HG03108 (cell line): ENCODE results near the gene ANKRD34A.

Experiments
- ATAC-seq: cut with Tn5 transposase; IDR thresholded peaks from one replicate; pipeline ENCODE4 v1.9.1; 2021; ENCODE audit warnings: moderate library complexity; ENCODE audit not compliant: unreplicated experiment

The ANKRD34A gene

DNA sequence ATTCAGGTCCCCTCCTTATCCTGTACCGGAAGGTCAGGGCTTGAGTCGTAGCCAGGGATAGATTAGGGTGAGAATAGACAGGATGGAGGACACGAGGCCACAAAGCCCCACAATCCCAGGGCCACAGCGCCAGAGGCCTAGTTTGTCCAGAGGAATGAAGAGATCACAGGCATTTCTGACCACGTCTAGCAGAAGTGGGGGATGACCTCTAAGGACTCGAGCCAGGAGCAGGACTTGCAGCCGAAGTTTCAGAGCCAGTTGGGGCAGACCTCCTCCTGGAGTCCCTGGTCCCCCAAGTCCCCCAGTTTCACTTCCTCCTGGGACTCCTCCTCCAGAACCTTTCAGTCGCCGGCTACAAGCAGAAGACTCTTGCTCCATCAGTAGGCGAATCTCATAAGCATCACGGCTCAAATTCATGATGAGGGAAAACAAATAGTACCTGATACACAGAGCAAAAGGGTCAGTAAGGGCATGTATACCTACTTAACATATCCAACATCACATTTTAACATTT lies 52.2 kb downstream of the ANKRD34A start:
- ATAC-seq: no peak
